HAP-1 (cell line): ENCODE measurements around the gene WNT11.
A peak's percentile ranks its signal among the peaks of the same experiment; 100 is the strongest.

Experiments
- DNase-seq, 2 experiments: peaks; one replicate each; pipeline ENCODE4 v3.0.0-alpha.2; 2016 to 2020; ENCODE audit warnings: low spot score in 2 of 2
- H3K27me3 ChIP-seq: fragments of 250-450 bp; sonication (Bioruptor Pico); 2 replicates; pipeline ENCODE4 v1.5.1; 2020; ENCODE audit warnings: low read depth, mild to moderate bottlenecking, moderate library complexity
- H3K36me3 ChIP-seq: fragments of 250-450 bp; sonication (Bioruptor Pico); replicated peaks from 2 replicates; pipeline ENCODE4 v1.5.1; 2020; ENCODE audit warnings: mild to moderate bottlenecking
- H3K4me1 ChIP-seq: fragments of 250-450 bp; sonication (Bioruptor Pico); 2 replicates; pipeline ENCODE4 v1.5.1; 2020; ENCODE audit warnings: mild to moderate bottlenecking
- H3K4me3 ChIP-seq: fragments of 250-450 bp; sonication (Bioruptor Pico); 2 replicates; pipeline ENCODE4 v1.5.1; 2020; ENCODE audit warnings: mild to moderate bottlenecking, moderate library complexity
- H3K9me3 ChIP-seq: fragments of 250-450 bp; sonication (Bioruptor Pico); 2 replicates; pipeline ENCODE4 v1.5.1; 2020; ENCODE audit warnings: mild to moderate bottlenecking, moderate library complexity
- in situ Hi-C: fragments of 300-500 bp; cut with MboI; formaldehyde crosslinking; loops from 3 replicates; pipeline ENCODE4 v1.14.3; 2020; ENCODE audit warnings: low sequenced_read_pairs, inconsistent platforms, mixed read lengths

The WNT11 gene

GRCh38 chr11:76219243-76219642 lies 12.9 kb upstream of the WNT11 start:
- Histone ChIP-seq H3K4me1 (no peaks in the 10 kb centered on the region), H3K27me3 (no peaks in the 10 kb centered on the region), H3K36me3 (no peaks in the 10 kb centered on the region), H3K4me3 (no peak overlapping the region), H3K9me3 (no peaks in the 10 kb centered on the region)
- no peak for DNase-seq
- in situ Hi-C loops, result no loop called here

GRCh38 chr11:76218449-76219178 lies 12.3 kb upstream of the WNT11 start:
- no peaks in the 10 kb centered on the region for H3K36me3 ChIP-seq
- H3K4me3 ChIP-seq, result no peak overlapping the region
- no peaks in the 10 kb centered on the region for H3K4me1 ChIP-seq
- DNase-seq, result no peak
- in situ Hi-C loops, result no loop called here
- no peaks in the 10 kb centered on the region for H3K27me3 ChIP-seq
- H3K9me3 ChIP-seq, result no peaks in the 10 kb centered on the region

- Histone ChIP-seq H3K36me3 (no peaks in the 10 kb centered on the region), H3K4me3 (no peak overlapping the region), H3K4me1 (no peaks in the 10 kb centered on the region), H3K9me3 (no peaks in the 10 kb centered on the region), H3K27me3 (no peaks in the 10 kb centered on the region)
- in situ Hi-C loops, result no loop called here
- no peak for DNase-seq
These were observed 11.4 kb upstream of the WNT11 start for GRCh38 chr11:76217653-76218160.

GRCh38 chr11:76216536-76217325 lies 10.4 kb upstream of the WNT11 start:
- Histone ChIP-seq H3K4me3 (no peak overlapping the region), H3K4me1 (no peaks in the 10 kb centered on the region), H3K36me3 (no peaks in the 10 kb centered on the region), H3K27me3 (no peaks in the 10 kb centered on the region), H3K9me3 (no peaks in the 10 kb centered on the region)
- in situ Hi-C loops, result no loop called here
- no peak for DNase-seq

GRCh38 chr11:76215941-76216340 lies 9.6 kb upstream of the WNT11 start:
- no peaks in the 10 kb centered on the region for H3K4me1 ChIP-seq
- DNase-seq, result no peak
- H3K36me3 ChIP-seq, result no peaks in the 10 kb centered on the region
- in situ Hi-C loops, result no loop called here
- H3K9me3 ChIP-seq, result no peaks in the 10 kb centered on the region
- no peaks in the 10 kb centered on the region for H3K27me3 ChIP-seq
- no peak overlapping the region for H3K4me3 ChIP-seq

- Histone ChIP-seq H3K27me3 (no peaks in the 10 kb centered on the region), H3K4me1 (no peaks in the 10 kb centered on the region), H3K36me3 (no peaks in the 10 kb centered on the region), H3K4me3 (no peak overlapping the region), H3K9me3 (no peaks in the 10 kb centered on the region)
- in situ Hi-C loops, result no loop called here
- DNase-seq, result no peak
These were observed 8.8 kb upstream of the WNT11 start for GRCh38 chr11:76214968-76215548.

GRCh38 chr11:76214186-76214585 lies 7.9 kb upstream of the WNT11 start:
- H3K4me3 ChIP-seq, result no peak overlapping the region
- in situ Hi-C loops, result no loop called here
- no peak for DNase-seq
- H3K9me3 ChIP-seq, result no peaks in the 10 kb centered on the region
- no peaks in the 10 kb centered on the region for H3K4me1 ChIP-seq
- H3K36me3 ChIP-seq, result no peaks in the 10 kb centered on the region
- no peaks in the 10 kb centered on the region for H3K27me3 ChIP-seq

- in situ Hi-C loops, result no loop called here
These were observed 6.1 kb upstream of the WNT11 start for GRCh38 chr11:76212086-76213035.

GRCh38 chr11:76210931-76211851 lies 4.9 kb upstream of the WNT11 start:
- Histone ChIP-seq H3K9me3 (0 out of 2 replicates have a peak, but pooled peaks cover 2% of the 10 kb centered on the region), H3K36me3 (no peaks in the 10 kb centered on the region), H3K4me1 (peaks cover 21% of the 10 kb centered on the region), H3K27me3 (peaks cover 5% of the 10 kb centered on the region; the same call in 1 of the 2 replicates), H3K4me3 (no peak overlapping the region)
- in situ Hi-C loops, result no loop called here
- DNase-seq, result no peak

More at GRCh38 chr11:76212086-76213035, 6.1 kb upstream of the WNT11 start:
- Histone ChIP-seq H3K9me3 (no peaks in the 10 kb centered on the region), H3K4me1 (peaks cover 12% of the 10 kb centered on the region), H3K4me3 (no peak overlapping the region), H3K36me3 (no peaks in the 10 kb centered on the region), H3K27me3 (no peaks in the 10 kb centered on the region)
- DNase-seq, result no peak

GRCh38 chr11:76209973-76210930 lies 4.0 kb upstream of the WNT11 start:
- H3K9me3 ChIP-seq, result 0 out of 2 replicates have a peak, but pooled peaks cover 2% of the 10 kb centered on the region
- H3K4me3 ChIP-seq, result peak overlapping the region; percentile 44
- H3K27me3 ChIP-seq, result peaks cover 5% of the 10 kb centered on the region; the same call in 1 of the 2 replicates
- H3K4me1 ChIP-seq, result peaks cover 21% of the 10 kb centered on the region
- H3K36me3 ChIP-seq, result no peaks in the 10 kb centered on the region
- in situ Hi-C loops, result no loop called here
- peak in 1 of 2 experiments; percentile 51 for DNase-seq

GRCh38 chr11:76209375-76209972 lies 3.2 kb upstream of the WNT11 start:
- in situ Hi-C loops, result no loop called here
- Histone ChIP-seq H3K4me3 (peak overlapping the region; percentile 44), H3K27me3 (peaks cover 5% of the 10 kb centered on the region; the same call in 1 of the 2 replicates), H3K4me1 (peaks cover 21% of the 10 kb centered on the region), H3K9me3 (0 out of 2 replicates have a peak, but pooled peaks cover 2% of the 10 kb centered on the region), H3K36me3 (no peaks in the 10 kb centered on the region)
- peak; percentile 27 to 72 for DNase-seq
